ENCODE measurements around the gene IER5L.

IER5L gene

GRCh38 chr9:129221233-129221632 is 43.2 kb upstream of the IER5L start (continued):
- no peak for TF ChIP-seq ZNF266 (tag by site-specific recombination; IDR thresholded peaks at IDR 0.05; ENCODE audit: low read depth)
- TF ChIP-seq ZNF214 (tag by site-specific recombination; IDR thresholded peaks at IDR 0.05; ENCODE audit: borderline replicate concordance), result no peak
- no peak for TF ChIP-seq ZBTB17 (tag by site-specific recombination; IDR thresholded peaks at IDR 0.05)
- no peak for TF ChIP-seq PATZ1 (tag by site-specific recombination; IDR thresholded peaks at IDR 0.05)
- no peak for TF ChIP-seq ZNF660 (tag by site-specific recombination; IDR thresholded peaks at IDR 0.05)

- H3K36me3 ChIP-seq (ENCODE audit: control insufficient read depth in 2 of 2, insufficient read depth in 1 of 2, low read length in 2 of 2), result no peaks in the 10 kb centered on the region
- H3K27ac ChIP-seq (ENCODE audit: extremely low read depth, low read depth, low read length), result no peak overlapping the region
- POLR2A ChIA-PET, result no interaction called here
- CTCF ChIA-PET, result interaction anchor here (0.8 to 1.4 kb wide), 3 partner anchors 21 to 400 kb away, joined by 3 read pairs; partner anchors contain the start of gene C9orf50
- H3K4me1 ChIP-seq (ENCODE audit: control insufficient read depth, insufficient read depth, low read length), result no peaks in the 10 kb centered on the region
- TF ChIP-seq ZNF623 (tag by site-specific recombination; IDR thresholded peaks at IDR 0.05), result no peak
- H3K9me3 ChIP-seq (ENCODE audit: control insufficient read depth, insufficient read depth, low read depth, low read length), result no peaks in the 10 kb centered on the region
- H3K4me3 ChIP-seq (ENCODE audit: low read depth, low read length), result no peak overlapping the region
Measured at GRCh38 chr9:129220771-129221170, 42.7 kb upstream of the IER5L start.

GRCh38 chr9:129218918-129219317 is 40.9 kb upstream of the IER5L start:
- POLR2A ChIA-PET, result no interaction called here
- no peak for TF ChIP-seq ZNF112 (tag by site-specific recombination; IDR thresholded peaks at IDR 0.05)
- TF ChIP-seq ZNF692 (tag by site-specific recombination; IDR thresholded peaks at IDR 0.05), result no peak
- no peak for TF ChIP-seq ZNF16 (tag by site-specific recombination; IDR thresholded peaks at IDR 0.05; ENCODE audit: low read depth)
- TF ChIP-seq, protein P1, sequence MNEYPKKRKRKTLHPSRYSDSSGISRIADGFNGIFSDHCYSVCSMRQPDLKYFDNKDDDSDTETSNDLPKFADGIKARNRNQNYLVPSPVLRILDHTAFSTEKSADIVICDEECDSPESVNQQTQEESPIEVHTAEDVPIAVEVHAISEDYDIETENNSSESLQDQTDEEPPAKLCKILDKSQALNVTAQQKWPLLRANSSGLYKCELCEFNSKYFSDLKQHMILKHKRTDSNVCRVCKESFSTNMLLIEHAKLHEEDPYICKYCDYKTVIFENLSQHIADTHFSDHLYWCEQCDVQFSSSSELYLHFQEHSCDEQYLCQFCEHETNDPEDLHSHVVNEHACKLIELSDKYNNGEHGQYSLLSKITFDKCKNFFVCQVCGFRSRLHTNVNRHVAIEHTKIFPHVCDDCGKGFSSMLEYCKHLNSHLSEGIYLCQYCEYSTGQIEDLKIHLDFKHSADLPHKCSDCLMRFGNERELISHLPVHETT (tag by site-specific recombination; IDR thresholded peaks at IDR 0.05), result no peak
- no peak for TF ChIP-seq ZNF391 (tag by site-specific recombination; IDR thresholded peaks at IDR 0.05; ENCODE audit: borderline replicate concordance, low read depth)
- no peak for TF ChIP-seq ZNF133 (tag by site-specific recombination; IDR thresholded peaks at IDR 0.05)
- no peak for TF ChIP-seq PATZ1 (tag by site-specific recombination; IDR thresholded peaks at IDR 0.05)
- no peak for TF ChIP-seq WT1 (tag by site-specific recombination; IDR thresholded peaks at IDR 0.05)
- TF ChIP-seq, protein P2, sequence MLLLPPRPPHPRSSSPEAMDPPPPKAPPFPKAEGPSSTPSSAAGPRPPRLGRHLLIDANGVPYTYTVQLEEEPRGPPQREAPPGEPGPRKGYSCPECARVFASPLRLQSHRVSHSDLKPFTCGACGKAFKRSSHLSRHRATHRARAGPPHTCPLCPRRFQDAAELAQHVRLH (tag by site-specific recombination; IDR thresholded peaks at IDR 0.05), result no peak
- no peak for TF ChIP-seq ZNF558 (tag by site-specific recombination; IDR thresholded peaks at IDR 0.05)
- TF ChIP-seq OVOL3 (tag by site-specific recombination; IDR thresholded peaks at IDR 0.05), result no peak
- TF ChIP-seq, protein P3, sequence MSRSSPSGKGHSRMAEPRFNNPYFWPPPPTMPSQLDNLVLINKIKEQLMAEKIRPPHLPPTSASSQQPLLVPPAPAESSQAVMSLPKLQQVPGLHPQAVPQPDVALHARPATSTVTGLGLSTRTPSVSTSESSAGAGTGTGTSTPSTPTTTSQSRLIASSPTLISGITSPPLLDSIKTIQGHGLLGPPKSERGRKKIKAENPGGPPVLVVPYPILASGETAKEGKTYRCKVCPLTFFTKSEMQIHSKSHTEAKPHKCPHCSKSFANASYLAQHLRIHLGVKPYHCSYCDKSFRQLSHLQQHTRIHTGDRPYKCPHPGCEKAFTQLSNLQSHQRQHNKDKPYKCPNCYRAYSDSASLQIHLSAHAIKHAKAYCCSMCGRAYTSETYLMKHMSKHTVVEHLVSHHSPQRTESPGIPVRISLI (tag by site-specific recombination; IDR thresholded peaks at IDR 0.05), result no peak
- TF ChIP-seq, protein P4, sequence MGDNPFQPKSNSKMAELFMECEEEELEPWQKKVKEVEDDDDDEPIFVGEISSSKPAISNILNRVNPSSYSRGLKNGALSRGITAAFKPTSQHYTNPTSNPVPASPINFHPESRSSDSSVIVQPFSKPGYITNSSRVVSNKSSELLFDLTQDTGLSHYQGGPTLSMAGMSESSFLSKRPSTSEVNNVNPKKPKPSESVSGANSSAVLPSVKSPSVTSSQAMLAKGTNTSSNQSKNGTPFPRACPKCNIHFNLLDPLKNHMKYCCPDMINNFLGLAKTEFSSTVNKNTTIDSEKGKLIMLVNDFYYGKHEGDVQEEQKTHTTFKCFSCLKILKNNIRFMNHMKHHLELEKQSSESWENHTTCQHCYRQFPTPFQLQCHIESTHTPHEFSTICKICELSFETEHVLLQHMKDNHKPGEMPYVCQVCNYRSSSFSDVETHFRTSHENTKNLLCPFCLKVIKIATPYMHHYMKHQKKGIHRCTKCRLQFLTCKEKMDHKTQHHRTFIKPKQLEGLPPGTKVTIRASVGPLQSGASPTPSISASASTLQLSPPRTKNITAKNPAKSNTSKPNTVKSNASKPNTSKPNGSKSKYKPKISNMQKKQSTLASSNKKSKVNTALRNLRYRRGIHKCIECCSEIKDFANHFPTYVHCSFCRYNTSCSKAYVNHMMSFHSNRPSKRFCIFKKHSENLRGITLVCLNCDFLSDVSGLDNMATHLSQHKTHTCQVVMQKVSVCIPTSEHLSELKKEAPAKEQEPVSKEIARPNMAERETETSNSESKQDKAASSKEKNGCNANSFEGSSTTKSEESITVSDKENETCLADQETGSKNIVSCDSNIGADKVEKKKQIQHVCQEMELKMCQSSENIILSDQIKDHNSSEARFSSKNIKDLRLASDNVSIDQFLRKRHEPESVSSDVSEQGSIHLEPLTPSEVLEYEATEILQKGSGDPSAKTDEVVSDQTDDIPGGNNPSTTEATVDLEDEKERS (tag by site-specific recombination; IDR thresholded peaks at IDR 0.05), result no peak
- TF ChIP-seq ZNF76 (tag by site-specific recombination; IDR thresholded peaks at IDR 0.05; ENCODE audit: borderline replicate concordance, low read depth), result no peak
- Histone ChIP-seq H3K4me1 (ENCODE audit: control insufficient read depth, insufficient read depth, low read length) (no peaks in the 10 kb centered on the region), H3K9me3 (ENCODE audit: control insufficient read depth, insufficient read depth, low read depth, low read length) (no peaks in the 10 kb centered on the region), H3K36me3 (ENCODE audit: control insufficient read depth in 2 of 2, insufficient read depth in 1 of 2, low read length in 2 of 2) (no peaks in the 10 kb centered on the region), H3K27ac (ENCODE audit: extremely low read depth, low read depth, low read length) (no peak overlapping the region), H3K4me3 (ENCODE audit: low read depth, low read length) (no peak overlapping the region)
- CTCF ChIA-PET, result no interaction called here
